Adipose tissue (tissue), 3 donors: ENCODE data around the gene GTF2A1. TPM values are rescaled to one million over a fixed set of nuclear protein-coding genes. Genes with fewer than 3 reads are reported as not detected.
"Not testable (repeated sequence)": the region's sequence is repeated elsewhere in the genome, so short reads cannot be mapped to it uniquely, and the experiment has no call there.

Experiments used
- H3K27ac ChIP-seq: one replicate; pipeline ENCODE4 v1.5.1; 2013; ENCODE audit warnings: low read depth, low read length
- WGBS, 3 donors: extraction: QIAGEN DNeasy Blood & Tissue Kit; methylation state at CpG; one replicate each; pipeline ENCODE4 v1.1.7; 2013; 5-methylcytosine and 5-hydroxymethylcytosine counted together
- polyA plus RNA-seq, 3 donors: library from polyadenylated mRNA; stranded (reverse); fragments of 200-250 nt; gene quantifications; one replicate each; pipeline ENCODE4 v1.2.3, GENCODE V29; 2013
- donor health status: healthy with polysubstance abuse.
- donor health status: Bipolar disorder and iron deficiency.
- donor health status: healthy.

The GTF2A1 gene
- polyA plus RNA-seq, 3 donors: 4.1 to 9.2 (median 6.4) TPM

- H3K27ac ChIP-seq: no peak overlapping the region
- 93 to 96% (median 93%) methylated on average over 19 to 20 of the region's 20 CpGs for WGBS, 3 donors
These were observed 15.4 kb upstream of the GTF2A1 start for GRCh38 chr14:81236138-81236537.

- H3K27ac ChIP-seq: no peak overlapping the region
- WGBS, 3 donors: 48 to 66% (median 52%) methylated on average over 2 of the region's 2 CpGs
These were observed 14.3 kb upstream of the GTF2A1 start for GRCh38 chr14:81235096-81235495.

- H3K27ac ChIP-seq: no peak overlapping the region
These were observed 13.5 kb upstream of the GTF2A1 start for GRCh38 chr14:81234278-81234677.

GRCh38 chr14:81233615-81234014 is 12.9 kb upstream of the GTF2A1 start:
- H3K27ac ChIP-seq: no peak overlapping the region
- WGBS, 3 donors: 81 to 92% (median 87%) methylated on average over 1 of the region's 1 CpG

DNA sequence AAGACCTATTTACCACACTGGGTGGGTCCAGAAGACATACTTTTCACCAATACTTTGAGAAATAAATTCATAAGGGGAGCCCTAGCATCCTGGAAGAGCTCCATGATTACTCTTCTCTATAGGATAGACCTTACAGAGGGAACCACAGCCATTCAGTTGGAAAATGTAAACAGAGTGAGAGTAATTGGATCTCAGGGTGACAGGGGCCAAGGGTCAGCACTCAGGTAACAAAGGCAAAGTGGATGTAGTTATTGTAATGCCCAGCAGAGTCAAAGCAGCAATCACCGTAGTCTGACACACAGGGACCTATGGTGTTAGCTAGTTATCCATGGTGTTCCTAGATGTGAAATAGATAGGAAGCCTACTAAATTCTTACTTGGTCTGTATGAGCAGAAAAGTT is 10.8 kb upstream of the GTF2A1 start:
- H3K27ac ChIP-seq: no peak overlapping the region
- 79 to 95% (median 90%) methylated on average over 1 of the region's 1 CpG for WGBS, 3 donors

DNA sequence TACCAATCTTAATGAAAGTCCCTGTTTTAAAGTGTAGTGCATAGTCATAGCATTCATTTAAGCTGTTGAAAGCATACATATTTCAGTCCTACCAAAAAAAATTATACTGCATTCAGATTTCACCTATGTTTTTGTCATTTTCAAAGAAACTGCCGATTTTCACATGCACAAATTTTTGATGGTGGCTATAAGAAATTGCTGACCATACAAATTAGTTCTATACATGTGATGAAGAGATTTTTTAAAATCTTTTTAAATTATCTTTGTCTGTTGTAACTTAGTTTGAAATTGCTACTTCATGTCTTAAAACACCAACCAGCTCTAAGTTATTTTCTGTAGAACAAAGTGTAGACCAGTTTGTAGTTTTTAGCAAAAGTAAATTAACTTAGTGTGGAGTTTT is 3.5 kb upstream of the GTF2A1 start:
- WGBS, 3 donors: 93 to 97% (median 96%) methylated on average over 1 of the region's 1 CpG
- no peak overlapping the region for H3K27ac ChIP-seq

GRCh38 chr14:81223788-81224187 is 3.0 kb upstream of the GTF2A1 start:
- 93 to 98% (median 95%) methylated on average over 7 of the region's 7 CpGs for WGBS, 3 donors
- not testable (repeated sequence) for H3K27ac ChIP-seq

GRCh38 chr14:81222691-81223090 is 1.9 kb upstream of the GTF2A1 start:
- H3K27ac ChIP-seq: no peak overlapping the region
- WGBS, 3 donors: 59 to 98% (median 97%) methylated on average over 2 of the region's 2 CpGs

- 64 to 89% (median 89%) methylated on average over 5 of the region's 5 CpGs for WGBS, 3 donors
These were observed 1.4 kb upstream of the GTF2A1 start for GRCh38 chr14:81222126-81222525.

DNA sequence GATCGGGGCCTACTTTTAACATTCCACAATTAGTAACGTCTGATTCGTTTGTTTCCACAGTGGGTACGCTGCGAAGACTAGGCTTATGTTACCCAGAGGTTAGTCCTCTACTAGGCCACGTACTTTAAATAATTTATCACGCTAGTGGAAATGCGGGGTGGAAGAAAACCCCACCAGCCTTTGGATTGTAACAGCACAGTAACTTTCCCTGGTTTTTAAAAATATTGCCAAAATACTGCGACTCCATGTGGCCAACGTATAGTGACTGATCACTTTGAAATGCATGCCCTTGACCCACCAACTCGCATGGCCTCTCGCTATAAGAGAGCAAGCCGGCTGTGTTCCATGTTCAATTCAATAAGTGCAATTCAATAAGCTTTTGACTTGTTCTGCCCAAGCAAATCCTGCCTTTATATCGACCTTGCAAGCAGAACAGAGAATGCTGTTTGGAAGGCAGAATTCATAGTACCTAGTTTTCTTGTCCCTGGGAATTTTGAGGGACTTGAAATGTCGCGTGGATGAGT is 882 bp upstream of the GTF2A1 start:
- H3K27ac ChIP-seq: peak overlapping the region; percentile 70
- WGBS, 3 donors: 15 to 35% (median 31%) methylated on average over 16 of the region's 16 CpGs

More at GRCh38 chr14:81222126-81222525, 1.4 kb upstream of the GTF2A1 start:
- H3K27ac ChIP-seq: no peak overlapping the region

DNA sequence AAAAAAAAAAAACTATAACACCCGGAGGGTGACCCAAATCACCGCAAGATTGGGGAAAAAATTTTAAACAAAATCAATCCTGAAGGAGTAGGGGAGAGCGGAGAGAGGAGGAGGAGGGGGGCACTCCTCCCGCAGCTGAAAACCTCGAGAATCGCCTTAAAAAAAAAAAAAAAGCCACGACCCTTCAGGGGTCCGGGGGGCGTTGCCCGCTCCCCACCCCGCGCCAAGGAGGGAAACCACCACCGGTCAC is 254 bp downstream of the GTF2A1 start:
- H3K27ac ChIP-seq: no peak overlapping the region
- 0 to 1% (median 0%) methylated on average over 8 to 13 of the region's 13 CpGs for WGBS, 3 donors

DNA sequence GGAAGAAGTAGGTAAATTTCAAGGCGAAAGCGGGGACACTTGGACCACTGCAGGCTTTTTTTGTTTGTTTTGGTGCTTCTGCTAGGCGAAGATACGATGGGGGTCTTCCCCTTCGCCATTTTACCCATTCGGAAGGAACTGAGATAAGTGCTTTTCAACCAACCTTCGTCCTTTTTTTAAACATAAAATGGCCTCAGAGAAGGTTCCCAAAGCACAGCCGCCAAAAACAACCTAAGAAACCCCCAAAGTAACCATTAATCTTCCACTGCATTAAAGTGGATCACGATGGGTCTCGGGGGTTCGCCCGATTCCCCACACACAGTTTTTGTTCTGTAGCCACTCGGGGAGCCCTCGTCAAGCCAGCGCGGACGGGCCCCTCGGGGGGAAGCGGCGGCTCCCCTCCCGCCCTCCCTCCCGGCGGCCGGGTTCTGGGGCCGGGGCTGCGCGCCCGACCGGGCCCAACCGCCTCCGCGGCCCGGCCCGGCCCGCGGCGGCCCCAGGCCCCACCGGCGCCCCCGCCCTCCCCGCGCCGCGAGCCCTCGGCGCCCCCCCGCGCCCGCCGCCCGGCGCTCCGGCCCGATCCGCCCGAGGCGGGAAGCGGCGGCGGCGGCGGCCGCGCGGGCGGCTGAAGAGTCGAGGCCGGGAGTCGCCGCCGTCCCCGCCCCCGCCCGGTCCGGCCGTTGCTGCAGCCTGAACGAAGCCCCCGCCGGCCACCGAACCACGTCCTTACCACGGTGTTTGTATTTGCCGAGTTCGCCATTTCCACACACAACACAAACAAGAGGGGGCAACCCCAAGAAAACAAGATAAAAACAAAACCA is 790 bp downstream of the GTF2A1 start:
- peak overlapping the region; percentile 53 for H3K27ac ChIP-seq
- 1 to 3% (median 1%) methylated on average over 48 to 79 of the region's 84 CpGs for WGBS, 3 donors

DNA sequence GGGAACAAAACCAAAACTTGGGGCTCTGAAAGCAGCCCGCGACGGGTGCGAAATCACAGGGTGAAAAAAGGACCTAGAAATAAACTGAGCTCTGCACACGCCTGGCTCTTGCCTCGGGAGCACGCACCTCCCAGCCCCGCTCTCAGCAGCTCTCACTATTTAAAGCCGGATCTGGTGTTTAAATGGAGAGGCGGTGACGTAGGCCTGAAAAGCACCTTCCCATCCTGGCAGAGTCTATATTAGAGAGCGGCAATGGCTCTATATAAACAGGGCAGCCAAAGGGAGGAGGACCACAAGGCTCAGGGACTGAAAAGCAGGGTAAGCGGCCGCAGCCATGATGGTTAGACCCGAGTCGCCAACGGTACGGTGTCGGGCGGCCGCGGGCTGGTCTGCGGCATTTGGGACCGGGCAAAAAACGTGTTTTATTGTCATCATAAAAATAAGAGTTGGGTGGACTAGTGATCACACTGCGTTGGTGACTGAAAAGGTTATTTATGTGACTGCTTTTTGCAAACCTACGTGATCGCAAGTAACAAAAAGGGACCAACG is 1.5 kb downstream of the GTF2A1 start:
- WGBS, 3 donors: 0 to 1% (median 0%) methylated on average over 29 of the region's 29 CpGs
- H3K27ac ChIP-seq: peak overlapping the region; percentile 53

- H3K27ac ChIP-seq: no peak overlapping the region
- 22 to 38% (median 35%) methylated on average over 2 of the region's 2 CpGs for WGBS, 3 donors
These were observed 8.9 kb downstream of the GTF2A1 start for GRCh38 chr14:81211844-81212243.

- H3K27ac ChIP-seq: no peak overlapping the region
- WGBS, 3 donors: 65 to 77% (median 73%) methylated on average over 8 of the region's 8 CpGs
These were observed 11.5 kb downstream of the GTF2A1 start for GRCh38 chr14:81209167-81209836.

DNA sequence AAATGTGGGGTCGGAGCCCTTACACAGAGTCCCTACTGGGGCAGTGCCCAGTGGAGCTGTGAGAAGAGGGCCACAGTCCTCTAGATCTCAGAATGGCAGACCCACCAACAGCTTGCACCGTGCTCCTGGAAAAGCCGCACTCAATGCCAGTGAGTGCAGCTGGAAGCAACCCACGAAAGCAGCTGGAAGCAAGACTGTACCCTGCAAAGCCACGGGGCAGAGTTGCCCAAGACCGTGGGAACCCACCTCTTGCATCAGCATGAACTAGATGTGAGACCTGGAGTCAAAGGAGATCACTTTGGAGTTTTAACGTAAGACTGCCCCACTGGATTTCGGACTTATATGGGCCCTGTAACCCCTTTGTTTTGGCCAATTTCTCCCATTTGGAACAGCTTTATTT is 12.3 kb downstream of the GTF2A1 start:
- WGBS, 3 donors: 58 to 68% (median 60%) methylated on average over 8 of the region's 8 CpGs
- no peak overlapping the region for H3K27ac ChIP-seq

DNA sequence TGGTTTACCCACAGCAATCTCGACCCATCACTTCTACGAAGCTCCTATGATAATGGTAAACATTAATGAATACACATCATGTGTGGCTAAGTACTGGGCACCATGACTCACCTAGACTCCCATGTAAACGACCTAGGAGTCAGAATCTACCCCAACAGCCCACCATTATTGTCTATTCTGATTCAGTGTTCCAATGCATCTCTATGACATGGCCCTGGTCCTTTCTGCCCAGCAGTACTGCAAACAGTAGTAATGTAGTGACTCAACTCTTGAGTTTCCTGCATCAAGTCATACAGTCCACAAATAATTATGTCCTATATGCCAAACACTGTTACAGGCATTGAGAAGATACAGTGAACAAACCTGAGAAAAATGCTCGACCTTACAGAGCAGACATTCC is 14.6 kb downstream of the GTF2A1 start:
- WGBS, 3 donors: 89 to 93% (median 89%) methylated on average over 4 of the region's 4 CpGs
- H3K27ac ChIP-seq: no peak overlapping the region

GRCh38 chr14:81205639-81206038 is 15.1 kb downstream of the GTF2A1 start:
- no peak overlapping the region for H3K27ac ChIP-seq

DNA sequence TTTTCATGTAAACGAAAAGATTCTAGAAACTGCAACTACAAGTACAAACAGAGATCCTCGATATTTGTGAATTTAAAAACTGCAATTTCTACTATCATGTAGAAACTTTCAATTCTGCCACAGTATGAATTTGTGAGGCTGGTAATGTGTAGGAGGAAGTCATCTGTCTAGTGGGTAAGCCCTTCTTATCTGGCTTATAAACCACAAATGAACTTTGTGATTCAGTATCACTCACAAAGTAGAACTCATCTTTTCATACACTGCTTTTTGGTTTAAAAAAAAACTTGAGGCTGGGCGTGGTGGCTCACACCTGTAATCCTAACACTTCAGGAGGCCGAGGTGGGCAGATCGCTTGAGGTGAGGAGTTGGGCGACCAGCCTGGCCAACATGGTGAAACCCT is 20.7 kb downstream of the GTF2A1 start:
- no peak overlapping the region for H3K27ac ChIP-seq
- WGBS, 3 donors: 88 to 94% (median 90%) methylated on average over 6 of the region's 6 CpGs

More at GRCh38 chr14:81205639-81206038, 15.1 kb downstream of the GTF2A1 start:
- WGBS, 3 donors: 94 to 98% (median 96%) methylated on average over 4 of the region's 4 CpGs

DNA sequence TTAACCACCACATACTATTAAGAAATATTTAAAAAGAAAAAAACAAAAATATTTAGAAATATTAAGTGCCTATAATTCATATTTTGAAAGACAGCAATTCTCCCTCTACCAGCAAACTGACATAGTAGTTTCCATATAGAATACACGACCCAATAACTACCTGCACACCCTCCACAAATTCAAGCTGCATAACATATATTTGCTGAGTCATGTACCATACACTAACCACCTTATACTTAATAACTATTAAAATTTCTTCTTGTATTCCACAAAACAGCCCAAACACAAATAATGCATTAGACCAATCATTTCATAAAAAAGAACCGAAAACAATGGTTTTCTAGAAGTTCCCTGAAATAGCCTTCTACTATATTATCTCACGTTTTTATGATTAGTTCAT is 21.7 kb downstream of the GTF2A1 start:
- 76 to 90% (median 90%) methylated on average over 3 of the region's 3 CpGs for WGBS, 3 donors
- no peak overlapping the region for H3K27ac ChIP-seq
